ENCODE data around the gene ROR2. TPM values are rescaled to one million over a fixed set of nuclear protein-coding genes. Genes with fewer than 3 reads are reported as not detected.

Gene ROR2
- total RNA-seq, 2 donors from 2014 or later, result 0.21 to 0.68 TPM

- Histone ChIP-seq H3K9me3 (no peaks in the 10 kb centered on the region), H3K4me1 (ENCODE audit: control insufficient read depth in 1 of 2, low read depth in 2 of 2) (no peaks in the 10 kb centered on the region), H3K4me3 (no peak overlapping the region), H3K27ac (no peak overlapping the region), H3K36me3 (no peaks in the 10 kb centered on the region), H3K27me3 (replicated peaks; ENCODE audit: insufficient read depth) (no peaks in the 10 kb centered on the region)
- TF ChIP-seq CTCF (IDR thresholded peaks at IDR 0.05), result no peak
- ATAC-seq (ENCODE audit: insufficient number of reproducible peaks, low FRiP score, low read depth), result no peak
- no peak for DNase-seq (ENCODE audit: low spot score)
These were observed 233.8 kb downstream of the ROR2 start for GRCh38 chr9:91716239-91716638.

DNA sequence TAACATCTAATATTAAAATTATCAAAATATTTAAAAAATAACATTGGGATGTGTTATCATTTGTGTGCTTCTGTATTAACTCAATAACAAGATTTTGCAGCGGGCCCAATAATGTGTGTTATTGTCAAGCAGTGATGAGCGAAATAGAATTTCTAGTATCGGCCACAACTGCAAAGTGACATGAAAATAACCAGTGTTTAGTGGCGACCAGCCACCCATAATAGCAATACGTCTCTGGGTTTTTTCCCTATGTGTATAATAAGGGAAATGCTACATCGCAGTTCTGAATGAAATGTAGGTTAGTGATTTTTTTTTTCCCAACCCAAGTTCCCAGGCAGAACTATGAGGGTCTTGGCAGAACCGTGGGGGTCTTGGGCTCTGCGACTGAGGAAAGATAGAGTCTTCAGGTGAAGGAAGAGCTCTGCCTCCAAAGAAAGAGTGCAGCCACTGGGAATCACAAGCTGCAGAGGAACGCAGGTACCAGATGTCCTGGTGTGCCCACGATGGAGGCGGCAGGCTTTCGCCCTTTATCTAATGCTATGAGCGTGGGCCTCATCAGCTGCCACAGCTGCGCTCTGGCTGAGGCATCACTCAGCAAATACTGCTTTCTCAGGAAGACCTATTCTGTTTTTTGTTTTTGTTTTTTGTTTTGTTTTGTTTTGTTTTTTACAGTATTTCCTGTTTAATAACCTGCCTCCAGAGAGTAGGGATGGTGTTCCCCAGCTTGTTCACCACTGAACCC lies 235.0 kb downstream of the ROR2 start:
- H3K4me1 ChIP-seq (ENCODE audit: control insufficient read depth in 1 of 2, low read depth in 2 of 2), result no peaks in the 10 kb centered on the region
- no peaks in the 10 kb centered on the region for H3K36me3 ChIP-seq
- no peak overlapping the region for H3K4me3 ChIP-seq
- no peaks in the 10 kb centered on the region for H3K9me3 ChIP-seq
- DNase-seq (ENCODE audit: low spot score) (no peak), ATAC-seq (ENCODE audit: insufficient number of reproducible peaks, low FRiP score, low read depth) (no peak)
- no peaks in the 10 kb centered on the region for H3K27me3 ChIP-seq (replicated peaks; ENCODE audit: insufficient read depth)
- no peak overlapping the region for H3K27ac ChIP-seq
- no peak for TF ChIP-seq CTCF (IDR thresholded peaks at IDR 0.05)

DNA sequence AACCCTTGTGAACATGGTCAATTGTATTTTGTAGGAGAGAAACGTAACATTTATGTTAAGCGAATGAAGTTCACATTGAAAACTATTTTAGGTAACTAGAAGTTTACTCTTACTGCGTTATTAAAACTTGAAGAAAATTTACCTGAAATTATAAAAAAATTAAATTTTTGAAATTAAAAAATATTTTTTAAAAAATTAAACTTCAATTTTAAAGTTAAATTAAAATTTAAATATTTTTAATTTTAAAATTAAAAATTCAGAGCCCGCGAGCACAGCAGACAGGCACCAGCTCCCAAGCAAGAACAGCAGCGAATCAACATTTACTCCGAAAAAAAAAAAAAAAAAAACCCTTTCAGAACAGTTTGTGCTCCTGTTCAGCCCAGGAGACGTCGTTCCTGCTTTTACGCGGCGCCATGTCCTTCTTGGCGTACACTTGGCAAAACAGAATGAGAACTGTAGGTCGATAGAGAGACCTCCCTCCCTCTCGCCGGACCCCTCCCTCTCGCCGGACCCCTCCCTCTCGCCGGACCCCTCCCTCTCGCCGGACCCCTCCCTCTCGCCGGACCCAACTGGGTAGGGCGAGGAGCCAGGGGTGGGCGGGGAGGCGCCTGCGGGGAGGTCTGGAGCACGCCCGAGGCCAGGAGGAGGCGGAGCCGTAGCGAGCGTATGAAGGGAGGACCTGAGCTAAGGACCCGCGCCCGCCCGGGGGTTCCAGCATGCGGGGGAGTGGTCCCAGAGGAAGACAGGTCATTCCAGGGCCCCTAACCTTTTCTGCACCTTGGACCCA lies 235.8 kb downstream of the ROR2 start:
- H3K27ac ChIP-seq, result no peak overlapping the region
- H3K9me3 ChIP-seq, result no peaks in the 10 kb centered on the region
- no peaks in the 10 kb centered on the region for H3K27me3 ChIP-seq (replicated peaks; ENCODE audit: insufficient read depth)
- ATAC-seq (ENCODE audit: insufficient number of reproducible peaks, low FRiP score, low read depth) (no peak), DNase-seq (ENCODE audit: low spot score) (no peak)
- no peaks in the 10 kb centered on the region for H3K4me1 ChIP-seq (ENCODE audit: control insufficient read depth in 1 of 2, low read depth in 2 of 2)
- H3K36me3 ChIP-seq, result no peaks in the 10 kb centered on the region
- no peak for TF ChIP-seq CTCF (IDR thresholded peaks at IDR 0.05)
- H3K4me3 ChIP-seq, result peak overlapping the region; percentile 63

DNA sequence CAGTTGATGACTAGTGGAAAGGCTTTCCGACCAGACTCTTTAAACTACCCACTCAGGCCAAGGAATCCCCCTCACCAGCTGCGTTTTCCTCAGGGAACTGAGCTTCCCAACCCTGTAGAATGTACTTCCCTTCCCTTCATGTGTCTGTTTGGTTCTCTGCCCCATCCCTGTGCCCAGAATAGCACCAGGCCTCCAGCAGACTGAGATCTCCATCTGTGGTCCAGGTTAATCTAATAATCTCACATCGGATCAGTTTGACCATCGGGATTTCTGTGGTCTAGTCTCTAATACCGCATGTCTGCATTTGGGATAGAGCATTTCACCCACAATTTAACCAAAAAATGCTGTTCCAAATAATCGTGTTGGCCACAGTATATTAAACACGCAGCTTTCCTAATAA lies 237.2 kb downstream of the ROR2 start:
- DNase-seq (ENCODE audit: low spot score) (no peak), ATAC-seq (ENCODE audit: insufficient number of reproducible peaks, low FRiP score, low read depth) (no peak)
- no peaks in the 10 kb centered on the region for H3K9me3 ChIP-seq
- H3K4me1 ChIP-seq (ENCODE audit: control insufficient read depth in 1 of 2, low read depth in 2 of 2), result no peaks in the 10 kb centered on the region
- H3K36me3 ChIP-seq, result no peaks in the 10 kb centered on the region
- H3K27me3 ChIP-seq (replicated peaks; ENCODE audit: insufficient read depth), result no peaks in the 10 kb centered on the region
- H3K27ac ChIP-seq, result no peak overlapping the region
- no peak overlapping the region for H3K4me3 ChIP-seq
- TF ChIP-seq CTCF (IDR thresholded peaks at IDR 0.05), result no peak

- Histone ChIP-seq H3K4me1 (ENCODE audit: control insufficient read depth in 1 of 2, low read depth in 2 of 2) (no peaks in the 10 kb centered on the region), H3K27me3 (replicated peaks; ENCODE audit: insufficient read depth) (no peaks in the 10 kb centered on the region), H3K27ac (no peak overlapping the region), H3K4me3 (no peak overlapping the region), H3K36me3 (no peaks in the 10 kb centered on the region), H3K9me3 (no peaks in the 10 kb centered on the region)
- no peak for DNase-seq (ENCODE audit: low spot score)
- TF ChIP-seq CTCF (IDR thresholded peaks at IDR 0.05), result no peak
- no peak for ATAC-seq (ENCODE audit: insufficient number of reproducible peaks, low FRiP score, low read depth)
These were observed 238.1 kb downstream of the ROR2 start for GRCh38 chr9:91711755-91712601.

All from thoracic aorta (tissue), 2 donors.